CD4-positive, CD25-positive, alpha-beta regulatory T cell (primary cell): Measurements from ENCODE around the gene CDK6. TPM values are rescaled to one million over a fixed set of nuclear protein-coding genes. Genes with fewer than 3 reads are reported as not detected.
A peak's percentile ranks its signal among the peaks of the same experiment; 100 is the strongest.

Source experiments
- ATAC-seq, 2 donors: fragments of 150-1000 bp; cut with Tn5 transposase; one replicate each; pipeline ENCODE4 v1.10.0; 2021; ENCODE audit warnings: low read depth in 2 of 2, moderate number of reproducible peaks in 2 of 2, moderate library complexity in 1 of 2
- DNase-seq, 3 donors: peaks; one replicate each; pipeline versions ENCODE4 v3.0.0 to v3.0.0-alpha.2; 2012 to 2022; ENCODE audit warnings: mixed read lengths in 1 of 3
- H3K27ac ChIP-seq: one replicate; pipeline ENCODE4 v1.7.0; 2013; ENCODE audit warnings: mild to moderate bottlenecking, low read length; ENCODE audit not compliant: insufficient read depth, poor library complexity, severe bottlenecking
- H3K27me3 ChIP-seq: one replicate; pipeline ENCODE4 v1.7.0; 2013; ENCODE audit warnings: low read length; ENCODE audit not compliant: control insufficient read depth, insufficient read depth
- H3K36me3 ChIP-seq: one replicate; pipeline ENCODE4 v1.7.0; 2013; ENCODE audit warnings: mild to moderate bottlenecking, low read length, moderate library complexity; ENCODE audit not compliant: control insufficient read depth, insufficient read depth
- H3K4me1 ChIP-seq: 2 replicates; pipeline ENCODE4 v1.7.0; 2013; ENCODE audit warnings: mild to moderate bottlenecking, low read length; ENCODE audit not compliant: insufficient read depth, control insufficient read depth, poor library complexity, severe bottlenecking
- H3K4me3 ChIP-seq: one replicate; pipeline ENCODE4 v1.7.0; 2013; ENCODE audit warnings: low read depth, mild to moderate bottlenecking, low read length, moderate library complexity
- H3K9me3 ChIP-seq, 2 experiments: 1 replicate in 1 of 2; 2 replicates in 1 of 2; pipeline ENCODE4 v1.7.0; 2013; ENCODE audit warnings: low read length in 2 of 2, mild to moderate bottlenecking in 1 of 2, moderate library complexity in 1 of 2; ENCODE audit not compliant: control insufficient read depth in 2 of 2
- H3K27ac Mint-ChIP-seq, 3 donors: one replicate each; pipeline ENCODE4 v1.8.0; 2020 to 2022; ENCODE audit warnings: mild to moderate bottlenecking in 3 of 3, mixed read lengths in 3 of 3, moderate library complexity in 2 of 3
- H3K27me3 Mint-ChIP-seq: one replicate; pipeline ENCODE4 v1.8.0; 2022; ENCODE audit warnings: mild to moderate bottlenecking, mixed read lengths
- H3K36me3 Mint-ChIP-seq: one replicate; pipeline ENCODE4 v1.8.0; 2020; ENCODE audit warnings: mixed read lengths
- H3K4me1 Mint-ChIP-seq, 4 donors: one replicate each; pipeline ENCODE4 v1.8.0; 2020 to 2022; ENCODE audit warnings: mixed read lengths in 4 of 4, mild to moderate bottlenecking in 1 of 4
- H3K4me3 Mint-ChIP-seq, 4 donors: one replicate each; pipeline ENCODE4 v1.8.0; 2020 to 2022; ENCODE audit warnings: mild to moderate bottlenecking in 4 of 4, mixed read lengths in 4 of 4, moderate library complexity in 3 of 4
- H3K9me3 Mint-ChIP-seq, 7 donors: one replicate each; pipeline ENCODE4 v1.8.0; 2020 to 2022; ENCODE audit warnings: mixed read lengths in 7 of 7, mild to moderate bottlenecking in 3 of 7, moderate library complexity in 2 of 7
- polyA plus RNA-seq, 4 donors: library from polyadenylated mRNA; unstranded; fragments of 300-500 nt; fragmentation: Illumina TruSeq; gene quantifications; one replicate each; pipeline ENCODE4 v1.2.3, GENCODE V29; 2021
- total RNA-seq: library from RNA; stranded (reverse); gene quantifications from one replicate; pipeline ENCODE4 v1.2.3, GENCODE V29; 2022

The CDK6 gene
- total and polyA plus RNA-seq, 5 donors from 2014 or later, result 5.5 to 32.6 (median 9.1) TPM

GRCh38 chr7:92584953-92585352 lies 251.4 kb downstream of the CDK6 start:
- peaks cover 4% of the 10 kb centered on the region for H3K27me3 Mint-ChIP-seq
- H3K27me3 ChIP-seq, result no peaks in the 10 kb centered on the region
- peaks cover 46 to 73% (median 61%) of the 10 kb centered on the region in 4 donors for H3K4me1 Mint-ChIP-seq
- H3K36me3 Mint-ChIP-seq, result peaks cover 19% of the 10 kb centered on the region
- H3K9me3 Mint-ChIP-seq, result peaks cover 0 to 8% (median 0%) of the 10 kb centered on the region in 7 donors
- H3K4me1 ChIP-seq, result peaks cover 38% of the 10 kb centered on the region
- ATAC-seq (no peak), DNase-seq (peak in 2 of 3 donors; percentile 22 to 33)
- peak overlapping the region; percentile 24 for H3K27ac ChIP-seq
- peak overlapping the region; percentile 7 to 43 (median 26) for H3K4me3 Mint-ChIP-seq
- peak overlapping the region; percentile 42 for H3K4me3 ChIP-seq
- H3K9me3 ChIP-seq, result no peaks in the 10 kb centered on the region
- peaks cover 13% of the 10 kb centered on the region for H3K36me3 ChIP-seq
- peak overlapping the region in 2 of 3 donors; percentile 37 to 60 for H3K27ac Mint-ChIP-seq

GRCh38 chr7:92582948-92583347 lies 253.4 kb downstream of the CDK6 start:
- peaks cover 29% of the 10 kb centered on the region for H3K36me3 ChIP-seq
- no peaks in the 10 kb centered on the region for H3K9me3 ChIP-seq
- Mint-ChIP-seq H3K27me3 (no peaks in the 10 kb centered on the region), H3K9me3 (peaks cover 0 to 8% (median 0%) of the 10 kb centered on the region in 7 donors), H3K36me3 (peaks cover 37% of the 10 kb centered on the region), H3K4me1 (peaks cover 39 to 62% (median 50%) of the 10 kb centered on the region in 4 donors), H3K27ac (no peak overlapping the region), H3K4me3 (peak overlapping the region in 1 of 4 donors; percentile 3)
- no peaks in the 10 kb centered on the region for H3K27me3 ChIP-seq
- no peak overlapping the region for H3K4me3 ChIP-seq
- H3K4me1 ChIP-seq, result peaks cover 20% of the 10 kb centered on the region
- no peak for ATAC-seq
- DNase-seq, result no peak
- H3K27ac ChIP-seq, result no peak overlapping the region

GRCh38 chr7:92576296-92576695 lies 260.1 kb downstream of the CDK6 start:
- H3K4me1 ChIP-seq, result no peaks in the 10 kb centered on the region
- H3K9me3 ChIP-seq, result no peaks in the 10 kb centered on the region
- Mint-ChIP-seq H3K27me3 (no peaks in the 10 kb centered on the region), H3K36me3 (peaks cover 42% of the 10 kb centered on the region), H3K4me3 (no peak overlapping the region), H3K27ac (no peak overlapping the region), H3K4me1 (peaks cover 5 to 17% (median 10%) of the 10 kb centered on the region in 4 donors), H3K9me3 (no peaks in the 10 kb centered on the region)
- H3K27me3 ChIP-seq, result no peaks in the 10 kb centered on the region
- no peak overlapping the region for H3K27ac ChIP-seq
- peaks cover 66% of the 10 kb centered on the region for H3K36me3 ChIP-seq
- ATAC-seq (no peak), DNase-seq (no peak)
- H3K4me3 ChIP-seq, result no peak overlapping the region

GRCh38 chr7:92569137-92569536 lies 267.2 kb downstream of the CDK6 start:
- peaks cover 0 to 2% (median under 1%) of the 10 kb centered on the region in 4 donors for H3K4me1 Mint-ChIP-seq
- no peaks in the 10 kb centered on the region for H3K4me1 ChIP-seq
- H3K27me3 ChIP-seq, result no peaks in the 10 kb centered on the region
- ATAC-seq (no peak), DNase-seq (no peak)
- no peak overlapping the region for H3K4me3 Mint-ChIP-seq
- H3K36me3 Mint-ChIP-seq, result peaks cover 26% of the 10 kb centered on the region
- H3K9me3 Mint-ChIP-seq, result no peaks in the 10 kb centered on the region
- H3K27ac ChIP-seq, result no peak overlapping the region
- H3K4me3 ChIP-seq, result no peak overlapping the region
- no peaks in the 10 kb centered on the region for H3K27me3 Mint-ChIP-seq
- H3K9me3 ChIP-seq, result no peaks in the 10 kb centered on the region
- peaks cover 62% of the 10 kb centered on the region for H3K36me3 ChIP-seq
- H3K27ac Mint-ChIP-seq, result no peak overlapping the region

- H3K27ac ChIP-seq, result no peak overlapping the region
- Mint-ChIP-seq H3K9me3 (peaks cover 0 to 2% (median 0%) of the 10 kb centered on the region in 7 donors), H3K4me1 (peaks cover 0 to 5% (median 2%) of the 10 kb centered on the region in 4 donors), H3K27ac (no peak overlapping the region), H3K27me3 (no peaks in the 10 kb centered on the region), H3K4me3 (no peak overlapping the region), H3K36me3 (peaks cover 31% of the 10 kb centered on the region)
- DNase-seq, result no peak
- no peak overlapping the region for H3K4me3 ChIP-seq
- H3K9me3 ChIP-seq, result no peaks in the 10 kb centered on the region
- no peaks in the 10 kb centered on the region for H3K4me1 ChIP-seq
- no peak for ATAC-seq
- no peaks in the 10 kb centered on the region for H3K27me3 ChIP-seq
- peaks cover 70% of the 10 kb centered on the region for H3K36me3 ChIP-seq
Measured at GRCh38 chr7:92567460-92567859, 268.9 kb downstream of the CDK6 start.

GRCh38 chr7:92563345-92563744 lies 273.0 kb downstream of the CDK6 start:
- peaks cover 27% of the 10 kb centered on the region for H3K36me3 Mint-ChIP-seq
- ATAC-seq (no peak), DNase-seq (no peak)
- no peaks in the 10 kb centered on the region for H3K27me3 ChIP-seq
- peaks cover 0 to 2% (median 0%) of the 10 kb centered on the region in 7 donors for H3K9me3 Mint-ChIP-seq
- no peak overlapping the region for H3K27ac Mint-ChIP-seq
- no peaks in the 10 kb centered on the region for H3K27me3 Mint-ChIP-seq
- H3K4me1 Mint-ChIP-seq, result peaks cover 0 to 3% (median 2%) of the 10 kb centered on the region in 4 donors
- H3K4me3 Mint-ChIP-seq, result no peak overlapping the region
- H3K36me3 ChIP-seq, result peaks cover 70% of the 10 kb centered on the region
- no peaks in the 10 kb centered on the region for H3K9me3 ChIP-seq
- no peak overlapping the region for H3K27ac ChIP-seq
- no peaks in the 10 kb centered on the region for H3K4me1 ChIP-seq
- H3K4me3 ChIP-seq, result no peak overlapping the region

- peaks cover 44% of the 10 kb centered on the region for H3K36me3 ChIP-seq
- peaks cover 0 to 3% (median 2%) of the 10 kb centered on the region in 4 donors for H3K4me1 Mint-ChIP-seq
- ATAC-seq (no peak), DNase-seq (no peak)
- no peaks in the 10 kb centered on the region for H3K9me3 ChIP-seq
- H3K4me3 ChIP-seq, result no peak overlapping the region
- H3K27me3 ChIP-seq, result no peaks in the 10 kb centered on the region
- H3K27ac Mint-ChIP-seq, result no peak overlapping the region
- no peaks in the 10 kb centered on the region for H3K27me3 Mint-ChIP-seq
- H3K4me1 ChIP-seq, result no peaks in the 10 kb centered on the region
- peaks cover 22% of the 10 kb centered on the region for H3K36me3 Mint-ChIP-seq
- peaks cover 0 to 2% (median 0%) of the 10 kb centered on the region in 7 donors for H3K9me3 Mint-ChIP-seq
- H3K27ac ChIP-seq, result no peak overlapping the region
- H3K4me3 Mint-ChIP-seq, result no peak overlapping the region
Measured at GRCh38 chr7:92560602-92561001, 275.8 kb downstream of the CDK6 start.

- ATAC-seq (no peak), DNase-seq (no peak)
- Mint-ChIP-seq H3K27ac (no peak overlapping the region), H3K4me3 (no peak overlapping the region), H3K9me3 (no peaks in the 10 kb centered on the region), H3K36me3 (peaks cover 5% of the 10 kb centered on the region), H3K4me1 (peaks cover 0 to 2% (median 0%) of the 10 kb centered on the region in 4 donors), H3K27me3 (no peaks in the 10 kb centered on the region)
- H3K4me3 ChIP-seq, result no peak overlapping the region
- H3K27ac ChIP-seq, result no peak overlapping the region
- H3K4me1 ChIP-seq, result no peaks in the 10 kb centered on the region
- H3K27me3 ChIP-seq, result no peaks in the 10 kb centered on the region
- H3K9me3 ChIP-seq, result no peaks in the 10 kb centered on the region
- H3K36me3 ChIP-seq, result peaks cover 30% of the 10 kb centered on the region
Measured at GRCh38 chr7:92557808-92558362, 278.5 kb downstream of the CDK6 start.
